ENCODE results near the gene GPS1. TPM values are rescaled to one million over a fixed set of nuclear protein-coding genes. Genes with fewer than 3 reads are reported as not detected.

GPS1 gene
- total and polyA plus RNA-seq, 4 donors: 53.9 to 66.3 (median 58.8) TPM

DNA sequence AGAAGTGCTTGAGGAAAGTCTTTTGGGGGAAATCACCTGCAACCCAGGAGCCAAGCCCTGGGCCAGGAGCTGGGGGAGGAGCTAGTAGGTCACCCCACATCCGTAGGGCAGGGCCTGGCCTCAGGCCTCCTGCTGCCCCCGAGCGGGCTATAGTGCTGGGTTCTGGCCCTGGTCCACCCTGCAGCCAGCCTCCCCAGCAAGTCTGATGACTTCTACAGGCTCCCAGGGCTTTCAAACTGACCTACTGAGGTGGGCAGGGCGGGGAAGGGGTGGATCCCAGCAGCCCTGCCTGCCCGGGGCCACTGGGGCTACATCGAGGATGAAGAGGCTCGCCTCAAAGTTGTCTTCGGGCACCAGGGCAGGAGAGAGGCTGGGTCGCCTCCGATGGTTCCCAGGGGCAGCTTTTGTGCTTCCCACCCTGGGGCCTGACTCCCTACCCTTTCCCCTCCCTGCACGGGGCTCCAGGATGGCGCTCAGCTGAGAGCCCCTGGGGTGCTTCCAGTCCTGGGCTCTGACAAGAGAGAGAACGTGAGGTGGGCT, 34.0 kb upstream of the GPS1 start:
- Histone ChIP-seq H3K36me3 (ENCODE audit: control insufficient read depth in 4 of 4, insufficient read depth in 3 of 4, low read depth in 1 of 4, low read length in 3 of 4) (peaks cover 0 to 2% (median 0%) of the 10 kb centered on the region in 4 donors), H3K4me3 (ENCODE audit: low read depth in 1 of 3, low read length in 3 of 3) (no peak overlapping the region), H3K9me3 (ENCODE audit: control insufficient read depth in 4 of 4, low read length in 3 of 4) (no peaks in the 10 kb centered on the region), H3K9ac (ENCODE audit: low read depth in 1 of 2, low read length in 2 of 2) (no peak overlapping the region), H3K27me3 (ENCODE audit: control insufficient read depth in 4 of 4, insufficient read depth in 4 of 4, low read length in 3 of 4) (no peaks in the 10 kb centered on the region), H3K27ac (ENCODE audit: low read depth in 1 of 2, low read length in 2 of 2) (no peak overlapping the region), H3K4me1 (ENCODE audit: control insufficient read depth in 4 of 4, insufficient read depth in 4 of 4, low read length in 3 of 4) (peaks cover 5 to 34% (median 23%) of the 10 kb centered on the region in 4 donors)
- 85% methylated on average over 13 of the region's 13 CpGs for WGBS
- TF ChIP-seq, protein P1, sequence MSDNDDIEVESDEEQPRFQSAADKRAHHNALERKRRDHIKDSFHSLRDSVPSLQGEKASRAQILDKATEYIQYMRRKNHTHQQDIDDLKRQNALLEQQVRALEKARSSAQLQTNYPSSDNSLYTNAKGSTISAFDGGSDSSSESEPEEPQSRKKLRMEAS (IDR thresholded peaks at IDR 0.05): no peak
- TF ChIP-seq YY1 (IDR thresholded peaks at IDR 0.05) (no peak), HNF4G (IDR thresholded peaks at IDR 0.05) (no peak), FOXA2 (IDR thresholded peaks at IDR 0.05) (no peak), GABPA (IDR thresholded peaks at IDR 0.05 in 1 of 2, conservative IDR thresholded peaks at IDR 0.05 in 1 of 2) (no peak)
- TF ChIP-seq, protein P2, sequence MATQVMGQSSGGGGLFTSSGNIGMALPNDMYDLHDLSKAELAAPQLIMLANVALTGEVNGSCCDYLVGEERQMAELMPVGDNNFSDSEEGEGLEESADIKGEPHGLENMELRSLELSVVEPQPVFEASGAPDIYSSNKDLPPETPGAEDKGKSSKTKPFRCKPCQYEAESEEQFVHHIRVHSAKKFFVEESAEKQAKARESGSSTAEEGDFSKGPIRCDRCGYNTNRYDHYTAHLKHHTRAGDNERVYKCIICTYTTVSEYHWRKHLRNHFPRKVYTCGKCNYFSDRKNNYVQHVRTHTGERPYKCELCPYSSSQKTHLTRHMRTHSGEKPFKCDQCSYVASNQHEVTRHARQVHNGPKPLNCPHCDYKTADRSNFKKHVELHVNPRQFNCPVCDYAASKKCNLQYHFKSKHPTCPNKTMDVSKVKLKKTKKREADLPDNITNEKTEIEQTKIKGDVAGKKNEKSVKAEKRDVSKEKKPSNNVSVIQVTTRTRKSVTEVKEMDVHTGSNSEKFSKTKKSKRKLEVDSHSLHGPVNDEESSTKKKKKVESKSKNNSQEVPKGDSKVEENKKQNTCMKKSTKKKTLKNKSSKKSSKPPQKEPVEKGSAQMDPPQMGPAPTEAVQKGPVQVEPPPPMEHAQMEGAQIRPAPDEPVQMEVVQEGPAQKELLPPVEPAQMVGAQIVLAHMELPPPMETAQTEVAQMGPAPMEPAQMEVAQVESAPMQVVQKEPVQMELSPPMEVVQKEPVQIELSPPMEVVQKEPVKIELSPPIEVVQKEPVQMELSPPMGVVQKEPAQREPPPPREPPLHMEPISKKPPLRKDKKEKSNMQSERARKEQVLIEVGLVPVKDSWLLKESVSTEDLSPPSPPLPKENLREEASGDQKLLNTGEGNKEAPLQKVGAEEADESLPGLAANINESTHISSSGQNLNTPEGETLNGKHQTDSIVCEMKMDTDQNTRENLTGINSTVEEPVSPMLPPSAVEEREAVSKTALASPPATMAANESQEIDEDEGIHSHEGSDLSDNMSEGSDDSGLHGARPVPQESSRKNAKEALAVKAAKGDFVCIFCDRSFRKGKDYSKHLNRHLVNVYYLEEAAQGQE (IDR thresholded peaks at IDR 0.05): no peak
- no peak for DNase-seq (ENCODE audit: low spot score)

DNA sequence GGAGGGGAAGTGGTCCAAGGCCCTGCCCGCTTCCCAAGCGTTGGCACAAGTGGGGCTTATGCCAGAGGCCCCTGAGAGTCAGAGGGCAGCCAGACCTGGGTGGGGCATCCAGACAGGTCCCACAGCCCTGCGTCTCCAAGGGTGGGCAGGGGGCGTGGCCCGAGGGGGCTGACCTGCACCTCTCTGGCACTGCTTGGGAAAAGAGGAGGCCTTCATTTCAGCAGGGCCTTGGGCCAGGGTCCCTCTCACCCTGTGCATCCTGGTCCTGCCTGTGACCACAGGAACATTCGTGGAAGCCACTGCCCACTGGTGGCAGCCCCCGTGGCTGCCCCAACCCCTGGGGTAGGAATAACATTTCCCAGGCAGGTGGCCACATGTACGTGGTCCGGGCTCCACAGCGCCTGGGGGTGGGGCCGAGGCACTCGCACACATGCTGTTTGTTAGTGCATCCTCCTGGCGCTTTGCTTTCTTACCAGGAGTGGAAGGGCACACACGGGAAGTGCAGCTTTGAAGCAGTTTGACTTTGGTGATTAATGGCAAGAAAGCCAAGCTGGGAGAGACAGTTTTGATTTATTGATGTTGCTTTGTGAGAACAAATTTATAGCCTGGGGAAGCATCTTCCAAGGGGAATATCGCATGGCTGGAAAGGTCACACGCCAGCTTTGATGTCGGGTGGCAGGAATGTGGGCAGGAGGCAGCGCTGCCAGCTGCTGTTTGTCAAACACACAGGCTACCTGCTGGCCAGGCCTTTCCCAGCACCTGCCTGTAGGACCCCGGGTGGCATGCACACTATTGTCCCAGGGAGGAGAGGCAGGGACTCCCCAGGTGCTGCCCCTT, 33.3 kb upstream of the GPS1 start:
- H3K9me3 ChIP-seq (ENCODE audit: control insufficient read depth in 4 of 4, low read length in 3 of 4): no peaks in the 10 kb centered on the region
- H3K4me3 ChIP-seq (ENCODE audit: low read depth in 1 of 3, low read length in 3 of 3): no peak overlapping the region
- TF ChIP-seq, protein P3, sequence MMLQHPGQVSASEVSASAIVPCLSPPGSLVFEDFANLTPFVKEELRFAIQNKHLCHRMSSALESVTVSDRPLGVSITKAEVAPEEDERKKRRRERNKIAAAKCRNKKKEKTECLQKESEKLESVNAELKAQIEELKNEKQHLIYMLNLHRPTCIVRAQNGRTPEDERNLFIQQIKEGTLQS (IDR thresholded peaks at IDR 0.05): no peak
- TF ChIP-seq FOXA2 (IDR thresholded peaks at IDR 0.05): no peak
- no peak for TF ChIP-seq YY1 (IDR thresholded peaks at IDR 0.05)
- no peak for TF ChIP-seq HNF4G (IDR thresholded peaks at IDR 0.05)
- no peak for TF ChIP-seq HNF4A (conservative IDR thresholded peaks at IDR 0.05)
- TF ChIP-seq, protein P4, sequence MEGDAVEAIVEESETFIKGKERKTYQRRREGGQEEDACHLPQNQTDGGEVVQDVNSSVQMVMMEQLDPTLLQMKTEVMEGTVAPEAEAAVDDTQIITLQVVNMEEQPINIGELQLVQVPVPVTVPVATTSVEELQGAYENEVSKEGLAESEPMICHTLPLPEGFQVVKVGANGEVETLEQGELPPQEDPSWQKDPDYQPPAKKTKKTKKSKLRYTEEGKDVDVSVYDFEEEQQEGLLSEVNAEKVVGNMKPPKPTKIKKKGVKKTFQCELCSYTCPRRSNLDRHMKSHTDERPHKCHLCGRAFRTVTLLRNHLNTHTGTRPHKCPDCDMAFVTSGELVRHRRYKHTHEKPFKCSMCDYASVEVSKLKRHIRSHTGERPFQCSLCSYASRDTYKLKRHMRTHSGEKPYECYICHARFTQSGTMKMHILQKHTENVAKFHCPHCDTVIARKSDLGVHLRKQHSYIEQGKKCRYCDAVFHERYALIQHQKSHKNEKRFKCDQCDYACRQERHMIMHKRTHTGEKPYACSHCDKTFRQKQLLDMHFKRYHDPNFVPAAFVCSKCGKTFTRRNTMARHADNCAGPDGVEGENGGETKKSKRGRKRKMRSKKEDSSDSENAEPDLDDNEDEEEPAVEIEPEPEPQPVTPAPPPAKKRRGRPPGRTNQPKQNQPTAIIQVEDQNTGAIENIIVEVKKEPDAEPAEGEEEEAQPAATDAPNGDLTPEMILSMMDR (IDR thresholded peaks at IDR 0.05; ENCODE audit: low read depth, low read length, missing input control): no peak
- no peak for DNase-seq (ENCODE audit: low spot score)
- H3K4me1 ChIP-seq (ENCODE audit: control insufficient read depth in 4 of 4, insufficient read depth in 4 of 4, low read length in 3 of 4): peaks cover 5 to 35% (median 23%) of the 10 kb centered on the region in 4 donors
- no peak overlapping the region for H3K9ac ChIP-seq (ENCODE audit: low read depth in 1 of 2, low read length in 2 of 2)
- no peak overlapping the region for H3K27ac ChIP-seq (ENCODE audit: low read depth in 1 of 2, low read length in 2 of 2)
- H3K27me3 ChIP-seq (ENCODE audit: control insufficient read depth in 4 of 4, insufficient read depth in 4 of 4, low read length in 3 of 4): no peaks in the 10 kb centered on the region
- 73% methylated on average over 19 of the region's 19 CpGs for WGBS
- peaks cover 0 to under 1% (median 0%) of the 10 kb centered on the region in 4 donors for H3K36me3 ChIP-seq (ENCODE audit: control insufficient read depth in 4 of 4, insufficient read depth in 3 of 4, low read depth in 1 of 4, low read length in 3 of 4)

Data from liver (tissue), 9 donors.